Measurements from ENCODE around the gene PTGER2. TPM values are rescaled to one million over a fixed set of nuclear protein-coding genes. Genes with fewer than 3 reads are reported as not detected.

PTGER2 gene
- polyA plus RNA-seq, 3 donors: 51.5 to 90.4 (median 72.8) TPM

GRCh38 chr14:52365071-52365470, 51.0 kb downstream of the PTGER2 start:
- Histone ChIP-seq H3K27me3 (ENCODE audit: control insufficient read depth in 2 of 2, insufficient read depth in 2 of 2, low read length in 2 of 2) (peaks cover 63 to 66% of the 10 kb centered on the region in 2 donors), H3K4me1 (ENCODE audit: control insufficient read depth in 1 of 2, insufficient read depth in 2 of 2, low read length in 2 of 2) (peaks cover 10 to 11% of the 10 kb centered on the region in 2 donors), H3K27ac (ENCODE audit: low read depth in 1 of 2, low read length in 2 of 2) (no peak overlapping the region), H3K4me2 (replicated peaks; ENCODE audit: extremely low read depth, low read length, poor library complexity, severe bottlenecking) (no peak overlapping the region), H2AFZ (ENCODE audit: insufficient read depth, low read depth, low read length, poor library complexity, severe bottlenecking) (no peak overlapping the region), H3K79me2 (ENCODE audit: insufficient read depth, low read length) (no peaks in the 10 kb centered on the region), H3K9me3 (replicated peaks in 1 of 2; ENCODE audit: control insufficient read depth in 1 of 2, insufficient read depth in 1 of 2, low read length in 2 of 2) (no peaks in the 10 kb centered on the region), H3K4me3 (replicated peaks in 1 of 3; ENCODE audit: low read depth in 2 of 3, low read length in 3 of 3) (no peak overlapping the region), H3K9ac (ENCODE audit: insufficient read depth, low read length, poor library complexity, severe bottlenecking) (no peak overlapping the region), H4K20me1 (ENCODE audit: insufficient read depth, low read length) (no peaks in the 10 kb centered on the region), H3K36me3 (replicated peaks in 1 of 2; ENCODE audit: control insufficient read depth in 1 of 2, insufficient read depth in 2 of 2, low read length in 2 of 2) (no peaks in the 10 kb centered on the region)
- H3K27ac Mint-ChIP-seq: no peak overlapping the region
- no peak for TF ChIP-seq CTCF (IDR thresholded peaks at IDR 0.05)
- peak overlapping the region in 1 of 2 donors; percentile 28 for H3K4me3 Mint-ChIP-seq
- no peaks in the 10 kb centered on the region for H3K36me3 Mint-ChIP-seq
- peaks cover 25 to 30% (median 26%) of the 10 kb centered on the region in 3 donors for H3K27me3 Mint-ChIP-seq (ENCODE audit: low read depth in 3 of 3)
- H3K4me1 Mint-ChIP-seq: peaks cover 10% of the 10 kb centered on the region
- intact Hi-C loops (cut with micrococcal nuclease): no loop called here
- WGBS (ENCODE audit: insufficient coverage): no CpG with 5 or more reads among the region's 1 CpG
- peak; percentile 10 to 34 (median 12) for DNase-seq
- H3K9me3 Mint-ChIP-seq: peaks cover 0 to 4% (median 0%) of the 10 kb centered on the region in 7 donors

DNA sequence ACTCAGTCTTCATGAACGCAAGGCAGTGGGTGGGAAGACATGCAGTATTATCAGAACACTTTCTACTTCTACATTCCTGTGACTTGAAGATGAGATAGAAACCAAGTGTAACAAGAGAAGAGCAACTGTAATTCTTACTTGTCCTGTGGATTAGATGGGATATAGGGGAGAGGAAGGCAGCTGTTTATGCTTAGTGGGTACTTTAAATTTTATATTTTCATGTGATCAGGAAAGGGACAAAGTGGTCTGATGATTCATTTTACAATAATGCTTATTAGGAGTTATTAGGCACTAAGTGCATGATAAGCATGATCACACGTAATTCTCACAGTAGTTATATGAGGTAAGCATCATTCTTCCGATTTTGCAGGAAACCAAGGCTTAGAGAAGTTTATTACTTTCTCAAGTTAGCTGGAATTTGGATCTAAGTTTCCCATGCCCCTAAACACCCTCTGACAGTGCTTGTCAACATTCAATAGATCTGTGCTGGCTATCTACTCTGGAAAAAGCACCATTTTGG, 52.7 kb downstream of the PTGER2 start:
- Mint-ChIP-seq H3K4me1 (peaks cover 10% of the 10 kb centered on the region), H3K9me3 (peaks cover 0 to 2% (median 0%) of the 10 kb centered on the region in 7 donors), H3K4me3 (no peak overlapping the region), H3K27me3 (ENCODE audit: low read depth in 3 of 3) (peaks cover 17 to 23% (median 20%) of the 10 kb centered on the region in 3 donors), H3K27ac (no peak overlapping the region), H3K36me3 (no peaks in the 10 kb centered on the region)
- H3K4me2 ChIP-seq (replicated peaks; ENCODE audit: extremely low read depth, low read length, poor library complexity, severe bottlenecking): no peak overlapping the region
- intact Hi-C loops (cut with micrococcal nuclease): no loop called here
- peaks cover 58 to 60% of the 10 kb centered on the region in 2 donors for H3K27me3 ChIP-seq (ENCODE audit: control insufficient read depth in 2 of 2, insufficient read depth in 2 of 2, low read length in 2 of 2)
- H4K20me1 ChIP-seq (ENCODE audit: insufficient read depth, low read length): no peaks in the 10 kb centered on the region
- no peak for TF ChIP-seq CTCF (IDR thresholded peaks at IDR 0.05)
- H3K9ac ChIP-seq (ENCODE audit: insufficient read depth, low read length, poor library complexity, severe bottlenecking): no peak overlapping the region
- H3K36me3 ChIP-seq (replicated peaks in 1 of 2; ENCODE audit: control insufficient read depth in 1 of 2, insufficient read depth in 2 of 2, low read length in 2 of 2): no peaks in the 10 kb centered on the region
- H3K9me3 ChIP-seq (replicated peaks in 1 of 2; ENCODE audit: control insufficient read depth in 1 of 2, insufficient read depth in 1 of 2, low read length in 2 of 2): no peaks in the 10 kb centered on the region
- no peak overlapping the region for H2AFZ ChIP-seq (ENCODE audit: insufficient read depth, low read depth, low read length, poor library complexity, severe bottlenecking)
- H3K4me3 ChIP-seq (replicated peaks in 1 of 3; ENCODE audit: low read depth in 2 of 3, low read length in 3 of 3): no peak overlapping the region
- H3K4me1 ChIP-seq (ENCODE audit: control insufficient read depth in 1 of 2, insufficient read depth in 2 of 2, low read length in 2 of 2): peaks cover 10 to 11% of the 10 kb centered on the region in 2 donors
- no peak overlapping the region for H3K27ac ChIP-seq (ENCODE audit: low read depth in 1 of 2, low read length in 2 of 2)
- no CpG with 5 or more reads among the region's 3 CpGs for WGBS (ENCODE audit: insufficient coverage)
- DNase-seq: no peak
- H3K79me2 ChIP-seq (ENCODE audit: insufficient read depth, low read length): no peaks in the 10 kb centered on the region
